NK-92 treated with Interleukin-12 subunit alpha and Interleukin-12 subunit beta, amount 100 ng/mL, for 24 hours (cell line): ENCODE results near the gene PLXNA3.

ENCODE experiments used
- DNase-seq: peaks from one replicate; lab custom pipeline; 2025; lab: John Stamatoyannopoulos, UW

The PLXNA3 gene

DNA sequence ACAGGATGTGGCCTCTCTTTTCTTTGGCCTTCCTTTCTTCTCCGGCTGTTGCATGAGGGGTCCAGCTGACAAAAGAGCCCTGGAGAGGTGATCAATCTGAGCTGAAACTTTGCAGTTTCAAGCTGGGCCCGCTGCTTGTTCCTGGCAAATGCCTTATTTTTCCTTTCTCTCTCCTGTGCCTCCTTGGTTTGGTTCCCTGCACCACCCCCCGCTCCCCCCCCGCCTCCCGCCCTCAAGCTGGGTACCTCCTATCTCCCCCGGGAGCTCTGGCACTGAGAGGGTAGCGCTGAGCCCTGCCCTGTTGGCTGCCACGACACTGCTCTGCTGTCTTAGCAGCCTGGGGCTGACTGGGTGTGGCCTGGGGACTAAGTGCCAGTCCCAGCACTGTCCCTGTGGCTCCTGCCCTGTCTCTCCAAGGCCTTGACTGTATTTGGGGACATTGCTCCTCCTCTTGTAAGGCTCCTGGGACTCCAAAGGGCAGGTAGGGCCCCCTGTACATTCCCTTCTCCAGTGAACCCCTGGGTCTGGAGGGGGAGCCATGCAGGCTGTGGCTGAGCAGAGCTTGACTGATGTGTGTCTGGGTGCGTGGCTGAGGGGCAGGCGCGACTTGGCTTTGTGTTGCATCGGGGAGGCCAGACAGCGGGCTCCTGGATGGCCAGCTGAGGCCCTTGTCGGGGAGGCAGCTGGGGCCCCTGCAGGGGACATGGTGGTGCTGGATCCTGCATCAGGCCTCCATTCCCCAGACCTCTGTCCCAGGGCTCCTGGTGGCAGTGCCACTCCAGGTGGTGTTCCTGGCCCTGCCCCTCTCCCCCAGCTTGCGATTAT is 1.1 kb downstream of the PLXNA3 start:
- DNase-seq = no peak

DNA sequence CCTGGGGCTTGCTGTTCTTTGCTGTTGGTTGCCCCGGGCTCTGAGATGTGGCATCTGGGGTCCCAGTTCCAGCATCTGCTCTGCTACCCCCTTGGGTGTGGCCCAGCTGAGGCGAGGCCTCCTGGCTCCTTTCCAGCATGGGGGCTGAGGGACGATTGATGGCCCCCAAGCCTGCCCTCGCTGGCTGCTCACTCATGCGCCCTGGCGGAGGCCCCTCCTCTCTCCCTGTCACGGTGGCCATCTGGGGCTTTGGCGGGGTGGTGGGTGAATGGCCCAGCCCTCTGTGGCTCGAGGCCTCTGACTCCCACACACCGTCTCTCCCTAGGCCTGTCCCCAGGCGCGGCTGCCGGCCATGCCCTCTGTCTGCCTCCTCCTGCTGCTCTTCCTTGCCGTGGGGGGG is 1.8 kb downstream of the PLXNA3 start:
- DNase-seq = no peak

DNA sequence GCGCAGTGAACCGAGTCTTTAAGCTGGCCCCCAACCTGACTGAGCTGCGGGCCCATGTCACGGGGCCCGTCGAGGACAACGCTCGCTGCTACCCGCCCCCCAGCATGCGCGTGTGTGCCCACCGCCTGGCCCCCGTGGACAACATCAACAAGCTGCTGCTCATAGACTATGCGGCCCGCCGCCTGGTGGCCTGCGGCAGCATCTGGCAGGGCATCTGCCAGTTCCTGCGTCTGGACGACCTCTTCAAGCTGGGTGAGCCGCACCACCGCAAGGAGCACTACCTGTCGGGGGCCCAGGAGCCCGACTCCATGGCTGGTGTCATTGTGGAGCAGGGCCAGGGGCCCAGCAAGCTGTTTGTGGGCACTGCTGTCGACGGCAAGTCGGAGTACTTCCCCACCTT is 2.2 kb downstream of the PLXNA3 start:
- no peak for DNase-seq

DNA sequence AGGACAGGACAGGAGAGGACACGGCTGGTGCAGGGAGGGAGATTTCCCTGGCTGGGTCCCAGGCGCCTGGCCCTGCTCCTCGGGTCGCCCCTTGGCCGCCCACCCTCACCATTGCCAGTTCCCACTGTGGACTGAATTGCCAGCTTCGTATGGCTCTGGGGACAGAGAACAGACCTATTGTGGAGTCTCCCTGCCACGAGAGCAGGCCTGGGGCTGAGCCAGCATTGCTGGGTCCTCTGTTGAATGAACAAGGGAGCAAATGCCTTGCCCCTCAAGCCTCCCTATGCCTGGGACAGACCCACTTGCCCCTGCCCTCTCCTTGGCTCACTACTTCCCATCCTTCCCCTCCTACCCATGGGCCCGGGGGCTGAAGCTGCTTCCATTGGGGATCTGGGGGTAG is 4.3 kb downstream of the PLXNA3 start:
- DNase-seq = no peak

DNA sequence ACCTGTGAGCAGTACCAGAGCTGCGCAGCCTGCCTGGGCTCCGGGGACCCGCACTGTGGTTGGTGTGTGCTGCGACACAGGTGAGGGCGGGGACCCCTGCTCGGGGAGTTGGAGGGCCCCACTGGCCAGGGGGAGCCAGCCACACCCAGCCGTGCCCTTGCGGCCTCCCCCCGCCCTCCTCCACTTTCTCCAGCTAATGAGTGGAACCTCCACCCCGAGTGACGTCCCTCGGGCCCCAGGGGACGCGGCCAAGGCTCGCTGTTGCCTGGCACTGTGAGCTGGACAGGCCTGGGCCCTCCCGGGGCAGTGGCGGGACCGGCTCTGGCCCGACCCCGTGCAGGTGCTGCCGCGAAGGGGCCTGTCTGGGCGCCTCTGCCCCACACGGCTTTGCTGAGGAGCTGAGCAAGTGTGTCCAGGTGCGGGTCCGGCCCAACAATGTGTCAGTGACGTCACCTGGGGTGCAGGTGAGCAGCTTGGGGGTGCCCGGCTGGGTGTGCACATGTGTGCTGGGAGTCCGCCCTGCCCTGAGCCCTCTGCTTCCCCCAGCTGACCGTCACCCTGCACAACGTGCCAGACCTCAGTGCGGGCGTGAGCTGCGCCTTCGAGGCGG is 5.6 kb downstream of the PLXNA3 start:
- DNase-seq = no peak

DNA sequence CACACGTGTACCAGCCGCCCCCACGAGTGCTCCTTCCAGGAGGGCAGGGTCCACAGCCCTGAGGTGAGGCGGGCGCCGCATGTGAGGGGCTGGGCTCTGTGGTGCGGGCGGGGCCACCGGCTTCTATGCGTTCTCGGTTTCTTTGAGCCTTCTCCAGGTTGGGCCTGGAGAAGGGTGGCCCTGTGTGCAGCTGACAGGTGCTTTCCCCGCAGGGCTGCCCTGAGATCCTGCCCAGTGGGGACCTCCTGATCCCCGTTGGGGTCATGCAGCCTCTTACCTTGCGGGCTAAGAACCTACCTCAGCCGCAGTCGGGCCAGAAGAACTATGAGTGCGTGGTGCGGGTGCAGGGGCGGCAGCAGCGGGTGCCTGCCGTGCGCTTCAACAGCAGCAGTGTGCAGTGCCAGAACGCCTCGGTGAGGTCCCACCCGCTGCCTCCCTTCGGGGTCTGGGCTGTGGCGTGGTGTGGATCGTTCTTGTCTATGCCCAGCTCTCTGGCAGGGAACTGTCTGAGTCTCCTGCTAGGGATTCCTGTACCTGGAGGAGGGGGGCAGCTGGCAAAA is 6.8 kb downstream of the PLXNA3 start:
- no peak for DNase-seq

DNA sequence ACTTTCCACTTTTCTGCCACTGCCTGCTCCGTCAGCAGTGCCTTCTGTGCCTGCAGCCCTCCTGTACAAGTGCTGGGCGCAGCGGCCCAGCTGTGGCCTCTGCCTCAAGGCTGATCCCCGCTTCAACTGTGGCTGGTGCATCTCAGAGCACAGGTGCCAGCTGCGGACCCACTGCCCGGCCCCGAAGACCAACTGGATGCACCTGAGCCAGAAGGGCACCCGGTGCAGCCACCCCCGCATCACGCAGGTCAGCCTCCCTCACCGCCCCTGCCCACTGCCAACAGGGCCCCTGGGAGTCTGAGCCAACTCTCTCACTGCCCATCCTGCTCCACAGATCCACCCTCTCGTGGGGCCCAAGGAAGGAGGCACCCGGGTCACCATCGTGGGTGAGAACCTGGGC is 7.5 kb downstream of the PLXNA3 start:
- DNase-seq = no peak

DNA sequence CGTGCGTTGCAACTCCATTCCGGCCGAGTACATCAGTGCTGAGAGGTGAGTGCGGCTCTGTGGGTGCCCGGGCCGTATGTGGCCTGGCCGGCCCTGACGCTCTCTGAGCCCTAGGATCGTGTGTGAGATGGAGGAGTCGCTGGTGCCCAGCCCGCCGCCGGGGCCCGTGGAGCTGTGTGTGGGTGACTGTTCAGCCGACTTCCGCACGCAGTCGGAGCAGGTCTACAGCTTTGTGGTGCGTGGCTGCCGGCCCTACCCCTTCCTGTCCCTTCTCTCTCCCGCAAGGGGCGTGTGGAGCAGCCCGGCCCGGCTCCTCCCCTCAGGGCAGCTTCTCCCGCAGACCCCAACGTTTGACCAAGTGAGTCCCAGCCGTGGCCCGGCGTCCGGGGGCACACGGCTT is 8.0 kb downstream of the PLXNA3 start:
- no peak for DNase-seq

DNA sequence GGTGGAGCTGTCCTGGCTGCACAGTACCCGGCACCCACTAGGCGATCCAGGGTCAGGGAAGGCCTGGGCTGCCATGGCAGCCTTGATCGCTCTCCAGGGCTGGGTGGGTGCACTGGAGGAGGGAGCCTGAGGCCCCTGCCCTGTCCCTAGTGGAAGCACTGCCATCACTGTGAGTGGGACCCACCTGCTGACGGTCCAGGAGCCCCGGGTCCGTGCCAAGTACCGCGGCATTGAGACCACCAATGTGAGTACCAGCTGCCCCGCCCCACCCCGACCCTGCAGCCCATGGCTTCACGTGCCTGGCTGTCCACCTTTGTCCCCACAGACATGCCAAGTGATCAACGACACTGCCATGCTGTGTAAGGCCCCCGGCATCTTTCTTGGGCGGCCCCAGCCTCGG is 8.8 kb downstream of the PLXNA3 start:
- DNase-seq = no peak

DNA sequence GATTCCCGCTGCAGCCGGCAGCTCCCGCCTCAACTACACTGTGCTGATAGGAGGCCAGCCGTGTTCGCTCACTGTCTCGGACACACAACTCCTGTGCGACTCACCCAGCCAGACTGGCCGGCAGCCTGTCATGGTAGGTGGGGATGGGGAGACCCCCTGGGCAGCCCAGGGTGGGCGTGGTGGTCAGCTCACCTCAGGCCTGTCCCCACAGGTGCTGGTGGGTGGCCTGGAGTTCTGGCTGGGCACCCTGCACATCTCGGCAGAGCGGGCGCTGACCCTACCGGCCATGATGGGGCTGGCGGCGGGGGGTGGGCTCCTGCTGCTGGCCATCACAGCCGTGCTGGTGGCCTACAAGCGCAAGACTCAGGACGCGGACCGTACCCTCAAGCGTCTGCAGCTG is 9.5 kb downstream of the PLXNA3 start:
- DNase-seq = no peak

DNA sequence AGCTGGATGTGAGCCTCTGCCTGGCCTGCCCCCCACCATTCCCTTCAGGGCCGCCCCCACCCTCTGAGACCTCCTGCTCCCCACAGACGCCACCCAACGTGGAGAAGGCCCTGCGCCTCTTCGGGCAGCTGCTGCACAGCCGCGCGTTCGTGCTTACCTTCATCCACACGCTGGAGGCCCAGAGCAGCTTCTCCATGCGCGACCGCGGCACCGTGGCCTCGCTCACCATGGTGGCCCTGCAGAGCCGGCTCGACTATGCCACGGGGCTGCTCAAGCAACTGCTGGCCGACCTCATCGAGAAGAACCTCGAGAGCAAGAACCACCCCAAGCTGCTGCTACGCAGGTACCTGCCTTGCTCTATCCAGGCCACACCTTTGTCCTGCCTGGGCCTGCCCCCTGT is 10.1 kb downstream of the PLXNA3 start:
- DNase-seq = no peak

DNA sequence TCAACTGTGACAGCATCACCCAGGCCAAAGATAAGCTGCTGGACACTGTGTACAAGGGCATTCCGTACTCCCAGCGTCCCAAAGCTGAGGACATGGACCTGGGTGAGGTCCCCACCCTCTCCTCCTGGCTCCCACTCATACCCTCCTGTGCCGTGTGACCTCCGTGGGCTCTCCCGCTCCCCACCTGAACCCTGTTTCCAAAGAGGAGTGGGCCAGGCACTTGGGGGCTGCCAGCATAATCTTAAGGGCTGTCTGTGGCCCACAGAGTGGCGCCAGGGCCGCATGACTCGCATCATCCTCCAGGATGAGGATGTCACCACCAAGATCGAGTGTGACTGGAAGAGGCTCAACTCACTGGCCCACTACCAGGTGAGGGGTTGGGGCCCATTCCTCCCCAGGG is 11.0 kb downstream of the PLXNA3 start:
- no peak for DNase-seq

DNA sequence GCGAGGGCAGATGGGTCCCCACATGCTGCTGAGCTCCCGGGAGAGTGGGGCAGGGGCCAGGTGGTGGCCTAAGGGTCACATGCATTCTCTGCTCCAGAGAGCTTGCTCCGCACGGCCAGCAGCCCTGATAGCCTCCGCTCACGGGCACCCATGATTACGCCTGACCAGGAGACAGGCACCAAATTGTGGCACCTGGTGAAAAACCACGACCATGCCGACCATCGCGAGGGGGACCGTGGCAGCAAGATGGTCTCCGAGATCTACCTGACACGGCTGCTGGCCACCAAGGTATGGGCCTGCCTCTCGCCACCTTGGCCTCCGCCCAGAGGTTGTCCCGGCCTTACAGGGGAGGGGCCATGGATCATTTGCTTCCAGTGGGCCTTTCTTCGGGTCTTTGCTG is 11.8 kb downstream of the PLXNA3 start:
- DNase-seq = no peak

DNA sequence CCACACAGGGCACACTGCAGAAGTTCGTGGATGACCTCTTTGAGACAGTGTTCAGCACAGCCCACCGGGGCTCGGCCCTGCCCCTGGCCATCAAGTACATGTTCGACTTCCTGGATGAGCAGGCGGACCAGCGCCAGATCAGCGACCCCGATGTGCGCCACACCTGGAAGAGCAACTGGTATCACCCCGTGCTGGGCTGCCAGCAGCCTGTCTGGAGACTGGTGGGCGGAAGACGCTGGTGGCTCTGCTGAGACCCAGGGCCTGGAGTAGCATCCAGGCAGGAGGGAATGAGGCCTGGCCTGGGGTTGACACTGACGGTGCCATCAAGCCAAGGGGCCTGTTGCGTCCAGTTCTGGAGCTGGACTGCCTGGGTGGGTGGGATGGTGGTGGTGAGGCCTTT is 12.4 kb downstream of the PLXNA3 start:
- DNase-seq = no peak

DNA sequence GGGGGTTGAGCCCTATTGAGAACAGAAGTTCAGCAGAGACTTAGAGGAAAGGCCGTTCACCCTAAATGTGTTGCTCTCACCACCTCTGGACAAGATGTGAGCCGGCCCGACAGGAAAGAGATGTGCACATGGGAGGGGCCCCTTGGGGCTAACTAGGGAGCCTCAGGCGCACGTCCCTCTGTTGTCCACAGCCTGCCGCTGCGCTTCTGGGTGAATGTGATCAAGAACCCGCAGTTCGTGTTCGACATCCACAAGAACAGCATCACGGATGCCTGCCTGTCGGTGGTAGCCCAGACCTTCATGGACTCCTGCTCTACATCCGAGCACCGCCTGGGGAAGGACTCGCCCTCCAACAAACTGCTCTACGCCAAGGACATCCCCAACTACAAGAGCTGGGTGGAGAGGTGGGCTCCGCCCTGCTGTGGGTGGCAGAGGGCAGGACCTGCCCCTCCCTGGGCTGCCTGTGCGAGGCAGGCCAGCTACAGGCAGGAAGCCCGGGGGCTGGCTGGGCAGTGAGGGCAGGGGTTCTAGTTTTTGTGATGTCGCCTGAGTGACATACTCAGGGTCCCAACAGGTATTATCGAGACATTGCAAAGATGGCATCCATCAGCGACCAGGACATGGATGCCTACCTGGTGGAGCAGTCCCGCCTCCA is 13.0 kb downstream of the PLXNA3 start:
- DNase-seq = no peak

DNA sequence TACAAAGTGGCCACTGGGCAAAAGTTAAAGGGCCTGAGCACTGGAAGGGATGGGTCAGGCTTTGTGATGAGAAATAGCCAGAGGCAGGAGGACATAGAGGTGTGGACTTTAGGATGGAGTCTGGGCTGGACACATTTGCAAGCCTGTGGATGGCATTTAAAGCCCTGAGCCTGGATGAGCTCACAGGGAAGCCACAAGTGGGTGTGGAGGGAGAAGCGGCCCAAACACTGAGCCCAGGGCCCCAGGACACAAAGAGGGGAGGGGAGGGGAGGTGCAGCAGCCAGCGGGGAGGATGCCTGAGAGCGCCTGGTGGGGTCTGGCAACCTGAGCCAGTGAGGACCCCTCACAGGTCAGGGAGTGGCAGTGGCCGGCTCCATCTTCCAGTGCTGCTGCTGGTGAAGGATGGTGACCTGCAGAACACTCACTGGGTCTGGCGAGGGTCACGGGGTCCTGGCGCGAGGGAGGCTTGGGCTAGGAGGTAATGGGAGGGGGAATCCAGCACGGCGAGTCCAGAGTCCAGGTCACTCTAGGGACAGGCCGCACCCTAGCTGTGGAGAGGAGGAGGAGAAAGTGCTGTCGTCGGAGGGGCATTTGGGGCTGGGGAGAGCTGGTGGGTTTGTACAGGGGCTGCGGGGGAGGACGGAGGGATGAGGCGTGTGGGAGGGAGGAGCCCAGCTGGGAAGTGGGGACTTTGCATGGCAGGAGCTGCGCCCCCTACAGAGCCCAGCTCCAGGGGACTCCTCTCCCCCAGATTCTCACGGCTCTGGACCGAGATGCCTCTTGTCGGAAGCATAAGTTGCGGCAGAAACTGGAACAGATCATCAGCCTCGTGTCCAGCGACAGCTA is 14.0 kb downstream of the PLXNA3 start:
- DNase-seq = no peak

DNA sequence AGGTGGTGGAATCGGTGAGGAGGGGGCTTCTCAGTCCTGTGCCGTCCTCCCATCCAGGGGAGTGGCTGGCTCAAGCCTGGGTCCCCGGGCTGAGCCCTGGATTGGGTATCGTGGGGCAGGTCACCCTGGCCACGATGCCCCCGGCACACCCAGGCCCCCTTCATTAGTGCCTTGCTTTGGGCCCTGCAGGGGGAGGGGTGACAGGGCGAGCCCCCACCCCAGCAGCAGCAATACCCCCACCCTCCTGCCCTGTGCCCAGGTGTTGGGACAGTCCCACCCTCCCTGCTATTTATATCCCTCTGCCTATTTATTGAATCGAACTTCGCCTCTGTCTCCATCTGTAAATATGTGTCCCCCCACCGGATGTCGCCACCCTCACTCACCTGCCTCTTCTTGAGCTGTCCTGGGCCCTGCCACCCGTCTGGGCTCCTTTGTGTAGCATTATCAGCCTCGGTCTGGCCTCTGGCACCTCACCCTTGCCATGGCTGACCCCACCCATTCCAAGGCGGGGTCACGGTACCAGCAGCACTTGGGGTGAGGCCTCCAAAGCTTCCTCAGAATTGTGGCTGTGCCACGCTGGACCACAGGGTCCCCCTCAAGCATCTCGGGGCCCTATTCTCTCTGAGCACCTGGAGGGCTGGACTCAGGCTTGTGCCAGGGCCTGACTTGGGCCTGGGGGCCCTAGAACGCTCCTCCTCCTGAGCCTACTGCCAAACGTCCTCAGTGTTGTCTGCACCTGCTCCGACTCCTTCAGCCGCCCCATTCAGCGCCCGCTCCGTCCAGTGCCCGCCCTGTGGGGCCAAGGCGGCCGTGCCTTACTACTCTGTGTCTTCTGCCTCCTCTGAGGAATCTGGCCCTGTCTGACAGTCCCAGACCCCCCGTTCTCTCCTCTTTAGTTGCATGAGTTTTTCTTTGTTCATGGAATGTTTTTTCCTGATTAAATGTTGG is 14.9 kb downstream of the PLXNA3 start:
- no peak for DNase-seq

DNA sequence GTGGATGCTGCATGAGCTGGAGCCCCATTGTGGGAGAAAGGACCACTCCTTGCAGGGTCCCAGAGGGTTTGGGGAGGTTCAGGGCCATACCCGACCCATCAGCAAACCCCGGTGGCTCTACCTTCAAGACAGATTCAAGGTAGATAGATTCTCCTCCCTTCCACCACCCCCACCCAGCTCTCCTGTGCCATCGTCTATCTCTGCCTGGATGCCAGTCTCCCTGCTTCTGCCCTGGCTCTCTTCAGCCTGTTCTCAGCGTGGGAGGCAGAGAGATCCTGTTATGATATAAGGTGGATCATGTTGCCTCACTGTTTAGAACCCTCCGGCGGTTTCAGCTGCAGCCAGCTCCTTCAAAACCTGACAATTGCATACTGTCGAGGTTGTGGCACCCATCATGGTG is 15.6 kb downstream of the PLXNA3 start:
- no peak for DNase-seq

DNA sequence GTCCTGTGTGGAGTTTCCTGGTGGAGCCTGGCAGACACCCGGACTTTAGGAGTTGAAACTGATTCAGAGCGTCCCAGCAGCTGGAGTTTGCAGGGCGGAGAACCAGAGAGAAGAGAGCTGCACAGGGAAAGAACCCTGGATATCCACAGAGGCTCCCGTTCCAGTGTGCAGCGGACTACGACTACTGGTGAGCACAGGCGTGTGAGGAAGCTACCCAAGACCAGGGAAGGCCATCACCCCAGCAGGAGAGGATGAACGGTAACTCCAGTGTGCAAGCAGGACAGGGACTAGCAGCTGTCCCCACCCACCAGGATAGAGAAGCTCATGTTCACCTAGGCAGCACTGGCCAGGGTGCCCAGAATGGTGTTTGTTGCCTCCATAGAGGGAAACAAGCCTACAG is 18.7 kb downstream of the PLXNA3 start:
- DNase-seq = no peak

DNA sequence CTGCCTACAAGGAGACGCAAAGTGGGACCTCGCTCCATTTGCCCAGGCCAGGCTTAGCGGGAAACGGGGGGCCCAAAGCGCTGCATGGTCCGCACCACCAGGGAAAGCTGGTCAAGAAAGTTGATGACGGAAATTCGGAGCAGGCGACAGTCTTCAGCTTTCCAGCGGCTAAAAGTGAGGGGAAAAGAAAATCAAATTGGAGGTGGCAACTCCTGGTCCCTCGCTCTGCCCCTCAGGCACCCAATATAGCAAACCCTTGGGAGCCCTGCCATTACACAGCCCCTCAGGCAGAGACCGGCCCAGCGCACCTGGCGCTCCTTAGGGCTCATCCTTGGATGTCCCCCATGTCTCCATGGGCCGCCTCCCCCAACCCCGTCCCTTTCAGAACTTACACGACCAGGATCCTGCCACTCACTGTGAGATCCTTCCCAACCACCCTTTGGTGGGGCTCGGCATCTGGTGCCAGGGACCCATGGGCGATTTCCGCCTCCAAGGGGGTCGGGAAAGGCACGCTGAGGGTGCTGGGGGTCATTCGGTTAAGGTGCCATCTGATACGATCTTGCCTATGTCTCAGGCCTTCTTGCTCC is 19.9 kb downstream of the PLXNA3 start:
- no peak for DNase-seq
